Suppressor macrophage treated with lipopolysaccharide for 4 hours (primary cell): Measurements from ENCODE around the gene CARNS1.
A peak's percentile ranks its signal among the peaks of the same experiment; 100 is the strongest.

Experiments used
- DNase-seq: peaks from one replicate; pipeline ENCODE4 v3.0.0-alpha.2; 2020

CARNS1 gene

GRCh38 chr11:67415501-67416304 lies at the start of gene CARNS1:
CARNS1 (plus strand) TSS chr11:67415678; CDS start chr11:67416200, 522 bp downstream.
- no peak for DNase-seq

GRCh38 chr11:67365736-67366444 lies 49.6 kb upstream of the CARNS1 start:
- no peak for DNase-seq

- no peak for DNase-seq
Observed at GRCh38 chr11:67366546-67366945, 48.9 kb upstream of the CARNS1 start.

GRCh38 chr11:67366961-67367760 lies 48.3 kb upstream of the CARNS1 start:
- DNase-seq = no peak

GRCh38 chr11:67367761-67368227 lies 47.7 kb upstream of the CARNS1 start:
- no peak for DNase-seq

GRCh38 chr11:67368621-67369020 lies 46.9 kb upstream of the CARNS1 start:
- DNase-seq = no peak

GRCh38 chr11:67369275-67369674 lies 46.2 kb upstream of the CARNS1 start:
- no peak for DNase-seq

- DNase-seq = no peak
Observed at GRCh38 chr11:67369801-67370284, 45.6 kb upstream of the CARNS1 start.

GRCh38 chr11:67370351-67371076 lies 45.0 kb upstream of the CARNS1 start:
- DNase-seq = no peak

- peak; percentile 70 for DNase-seq
Observed at GRCh38 chr11:67371189-67371910, 44.1 kb upstream of the CARNS1 start.

GRCh38 chr11:67371911-67372320 lies 43.6 kb upstream of the CARNS1 start:
- no peak for DNase-seq

GRCh38 chr11:67372321-67372992 lies 43.0 kb upstream of the CARNS1 start:
- no peak for DNase-seq

GRCh38 chr11:67372993-67373647 lies 42.4 kb upstream of the CARNS1 start, which contains the start of gene CLCF1:
CLCF1 (minus strand) TSS chr11:67373598; CDS start chr11:67373539, 59 bp downstream.
- DNase-seq = peak; percentile 64

GRCh38 chr11:67373648-67374570 lies 41.6 kb upstream of the CARNS1 start:
- DNase-seq = peak; percentile 96

- DNase-seq = no peak
Observed at GRCh38 chr11:67374571-67375281, 40.8 kb upstream of the CARNS1 start.

GRCh38 chr11:67375320-67376055 lies 40.0 kb upstream of the CARNS1 start:
- DNase-seq = no peak

- no peak for DNase-seq
Observed at GRCh38 chr11:67376063-67376820, 39.2 kb upstream of the CARNS1 start.
